ENCODE measurements around the gene ZBTB2.

GRCh38 chr6:151431337-151431736, 40.0 kb upstream of the ZBTB2 start:
- TF ChIP-seq EZH2phosphoT487 (IDR thresholded peaks at IDR 0.05) (no peak), CTCF (IDR thresholded peaks at IDR 0.05) (no peak), EZH2 (IDR thresholded peaks at IDR 0.05) (no peak)

Data from neural progenitor cell (in vitro differentiated cells).